ENCODE data around the gene JPH2.

JPH2 gene

GRCh38 chr20:44185574-44185973 is 1.4 kb downstream of the JPH2 start:
- no peaks in the 10 kb centered on the region for H3K27me3 ChIP-seq (ENCODE audit: control insufficient read depth, insufficient read depth, low read length)
- peaks cover 45% of the 10 kb centered on the region for H3K4me1 ChIP-seq (ENCODE audit: control insufficient read depth, insufficient read depth, low read length)
- H3K36me3 ChIP-seq (ENCODE audit: insufficient read depth, low read length), result no peaks in the 10 kb centered on the region
- peak overlapping the region; percentile 77 for H3K4me3 ChIP-seq (ENCODE audit: low read length)
- peak overlapping the region; percentile 86 for H3K4me2 ChIP-seq (ENCODE audit: low read length)
- H3K9ac ChIP-seq (ENCODE audit: low read depth, low read length), result no peak overlapping the region
- H3K9me3 ChIP-seq (replicated peaks; ENCODE audit: low read length), result no peaks in the 10 kb centered on the region

- Histone ChIP-seq H3K4me2 (ENCODE audit: low read length) (peak overlapping the region; percentile 49), H3K9ac (ENCODE audit: low read depth, low read length) (peak overlapping the region; percentile 18), H3K27me3 (ENCODE audit: control insufficient read depth, insufficient read depth, low read length) (no peaks in the 10 kb centered on the region)
These were observed 3.7 kb downstream of the JPH2 start for GRCh38 chr20:44183282-44183681.

GRCh38 chr20:44182863-44183262 is 4.1 kb downstream of the JPH2 start:
- Histone ChIP-seq H3K4me3 (ENCODE audit: low read length) (no peak overlapping the region), H3K27me3 (ENCODE audit: control insufficient read depth, insufficient read depth, low read length) (no peaks in the 10 kb centered on the region), H3K36me3 (ENCODE audit: insufficient read depth, low read length) (no peaks in the 10 kb centered on the region), H3K4me2 (ENCODE audit: low read length) (peak overlapping the region; percentile 49), H3K9me3 (replicated peaks; ENCODE audit: low read length) (no peaks in the 10 kb centered on the region), H3K4me1 (ENCODE audit: control insufficient read depth, insufficient read depth, low read length) (peaks cover 50% of the 10 kb centered on the region), H3K9ac (ENCODE audit: low read depth, low read length) (no peak overlapping the region)

More at GRCh38 chr20:44183282-44183681, 3.7 kb downstream of the JPH2 start:
- H3K36me3 ChIP-seq (ENCODE audit: insufficient read depth, low read length), result no peaks in the 10 kb centered on the region
- no peaks in the 10 kb centered on the region for H3K9me3 ChIP-seq (replicated peaks; ENCODE audit: low read length)
- H3K4me3 ChIP-seq (ENCODE audit: low read length), result peak overlapping the region; percentile 40
- peaks cover 53% of the 10 kb centered on the region for H3K4me1 ChIP-seq (ENCODE audit: control insufficient read depth, insufficient read depth, low read length)

GRCh38 chr20:44182135-44182765 is 4.7 kb downstream of the JPH2 start:
- H3K9ac ChIP-seq (ENCODE audit: low read depth, low read length), result peak overlapping the region; percentile 55
- no peaks in the 10 kb centered on the region for H3K36me3 ChIP-seq (ENCODE audit: insufficient read depth, low read length)
- no peaks in the 10 kb centered on the region for H3K9me3 ChIP-seq (replicated peaks; ENCODE audit: low read length)
- H3K4me2 ChIP-seq (ENCODE audit: low read length), result peak overlapping the region; percentile 16
- H3K4me1 ChIP-seq (ENCODE audit: control insufficient read depth, insufficient read depth, low read length), result peaks cover 50% of the 10 kb centered on the region
- no peaks in the 10 kb centered on the region for H3K27me3 ChIP-seq (ENCODE audit: control insufficient read depth, insufficient read depth, low read length)
- H3K4me3 ChIP-seq (ENCODE audit: low read length), result no peak overlapping the region

- H3K9ac ChIP-seq (ENCODE audit: low read depth, low read length), result peak overlapping the region; percentile 55
- H3K4me1 ChIP-seq (ENCODE audit: control insufficient read depth, insufficient read depth, low read length), result peaks cover 49% of the 10 kb centered on the region
- H3K36me3 ChIP-seq (ENCODE audit: insufficient read depth, low read length), result no peaks in the 10 kb centered on the region
- H3K4me2 ChIP-seq (ENCODE audit: low read length), result peak overlapping the region; percentile 61
- H3K27me3 ChIP-seq (ENCODE audit: control insufficient read depth, insufficient read depth, low read length), result no peaks in the 10 kb centered on the region
- H3K9me3 ChIP-seq (replicated peaks; ENCODE audit: low read length), result no peaks in the 10 kb centered on the region
- peak overlapping the region; percentile 41 for H3K4me3 ChIP-seq (ENCODE audit: low read length)
These were observed 5.4 kb downstream of the JPH2 start for GRCh38 chr20:44181611-44182010.

- H3K9me3 ChIP-seq (replicated peaks; ENCODE audit: low read length), result no peaks in the 10 kb centered on the region
- peak overlapping the region; percentile 61 for H3K4me2 ChIP-seq (ENCODE audit: low read length)
- H3K9ac ChIP-seq (ENCODE audit: low read depth, low read length), result peak overlapping the region; percentile 55
- H3K36me3 ChIP-seq (ENCODE audit: insufficient read depth, low read length), result no peaks in the 10 kb centered on the region
- H3K27me3 ChIP-seq (ENCODE audit: control insufficient read depth, insufficient read depth, low read length), result no peaks in the 10 kb centered on the region
- H3K4me1 ChIP-seq (ENCODE audit: control insufficient read depth, insufficient read depth, low read length), result peaks cover 55% of the 10 kb centered on the region
- peak overlapping the region; percentile 41 for H3K4me3 ChIP-seq (ENCODE audit: low read length)
These were observed 6.2 kb downstream of the JPH2 start for GRCh38 chr20:44180814-44181213.

GRCh38 chr20:44176833-44177534 is 10.0 kb downstream of the JPH2 start:
- Histone ChIP-seq H3K9me3 (replicated peaks; ENCODE audit: low read length) (no peaks in the 10 kb centered on the region), H3K9ac (ENCODE audit: low read depth, low read length) (peak overlapping the region; percentile 83), H3K27me3 (ENCODE audit: control insufficient read depth, insufficient read depth, low read length) (no peaks in the 10 kb centered on the region), H3K4me1 (ENCODE audit: control insufficient read depth, insufficient read depth, low read length) (peaks cover 61% of the 10 kb centered on the region), H3K4me3 (ENCODE audit: low read length) (peak overlapping the region; percentile 53), H3K36me3 (ENCODE audit: insufficient read depth, low read length) (no peaks in the 10 kb centered on the region), H3K4me2 (ENCODE audit: low read length) (peak overlapping the region; percentile 72)

- H3K9me3 ChIP-seq (replicated peaks; ENCODE audit: low read length), result no peaks in the 10 kb centered on the region
- no peaks in the 10 kb centered on the region for H3K36me3 ChIP-seq (ENCODE audit: insufficient read depth, low read length)
- no peaks in the 10 kb centered on the region for H3K27me3 ChIP-seq (ENCODE audit: control insufficient read depth, insufficient read depth, low read length)
- peak overlapping the region; percentile 12 for H3K4me2 ChIP-seq (ENCODE audit: low read length)
- peaks cover 62% of the 10 kb centered on the region for H3K4me1 ChIP-seq (ENCODE audit: control insufficient read depth, insufficient read depth, low read length)
- peak overlapping the region; percentile 64 for H3K9ac ChIP-seq (ENCODE audit: low read depth, low read length)
- no peak overlapping the region for H3K4me3 ChIP-seq (ENCODE audit: low read length)
These were observed 11.8 kb downstream of the JPH2 start for GRCh38 chr20:44174996-44175765.

GRCh38 chr20:44173846-44174245 is 13.1 kb downstream of the JPH2 start:
- Histone ChIP-seq H3K4me2 (ENCODE audit: low read length) (no peak overlapping the region), H3K4me1 (ENCODE audit: control insufficient read depth, insufficient read depth, low read length) (peaks cover 56% of the 10 kb centered on the region), H3K27me3 (ENCODE audit: control insufficient read depth, insufficient read depth, low read length) (no peaks in the 10 kb centered on the region), H3K4me3 (ENCODE audit: low read length) (no peak overlapping the region), H3K9me3 (replicated peaks; ENCODE audit: low read length) (no peaks in the 10 kb centered on the region), H3K36me3 (ENCODE audit: insufficient read depth, low read length) (no peaks in the 10 kb centered on the region), H3K9ac (ENCODE audit: low read depth, low read length) (no peak overlapping the region)

- no peaks in the 10 kb centered on the region for H3K36me3 ChIP-seq (ENCODE audit: insufficient read depth, low read length)
- peaks cover 51% of the 10 kb centered on the region for H3K4me1 ChIP-seq (ENCODE audit: control insufficient read depth, insufficient read depth, low read length)
- no peak overlapping the region for H3K4me3 ChIP-seq (ENCODE audit: low read length)
- H3K9ac ChIP-seq (ENCODE audit: low read depth, low read length), result no peak overlapping the region
- no peaks in the 10 kb centered on the region for H3K9me3 ChIP-seq (replicated peaks; ENCODE audit: low read length)
- no peaks in the 10 kb centered on the region for H3K27me3 ChIP-seq (ENCODE audit: control insufficient read depth, insufficient read depth, low read length)
- no peak overlapping the region for H3K4me2 ChIP-seq (ENCODE audit: low read length)
These were observed 13.9 kb downstream of the JPH2 start for GRCh38 chr20:44173116-44173515.

GRCh38 chr20:44172572-44172950 is 14.4 kb downstream of the JPH2 start:
- H3K4me1 ChIP-seq (ENCODE audit: control insufficient read depth, insufficient read depth, low read length), result peaks cover 46% of the 10 kb centered on the region
- H3K27me3 ChIP-seq (ENCODE audit: control insufficient read depth, insufficient read depth, low read length), result no peaks in the 10 kb centered on the region
- H3K9me3 ChIP-seq (replicated peaks; ENCODE audit: low read length), result no peaks in the 10 kb centered on the region
- H3K9ac ChIP-seq (ENCODE audit: low read depth, low read length), result no peak overlapping the region
- no peak overlapping the region for H3K4me2 ChIP-seq (ENCODE audit: low read length)
- H3K4me3 ChIP-seq (ENCODE audit: low read length), result no peak overlapping the region
- no peaks in the 10 kb centered on the region for H3K36me3 ChIP-seq (ENCODE audit: insufficient read depth, low read length)
